ENCODE data around the gene MAEA.
A peak's percentile ranks its signal among the peaks of the same experiment; 100 is the strongest.

MAEA gene

GRCh38 chr4:1337951-1338751 lies 48.5 kb downstream of the MAEA start:
- no peak for DNase-seq

- no peak for DNase-seq
Observed at GRCh38 chr4:1338752-1339414, 49.2 kb downstream of the MAEA start.

- DNase-seq, result no peak
Observed at GRCh38 chr4:1339489-1339888, 49.8 kb downstream of the MAEA start.

- DNase-seq, result no peak
Observed at GRCh38 chr4:1340181-1340747, 50.6 kb downstream of the MAEA start.

- DNase-seq, result no peak
Observed at GRCh38 chr4:1340861-1341260, 51.2 kb downstream of the MAEA start.

- DNase-seq, result no peak
Observed at GRCh38 chr4:1342003-1342402, 52.3 kb downstream of the MAEA start.

- no peak for DNase-seq
Observed at GRCh38 chr4:1344696-1345095, 55.0 kb downstream of the MAEA start.

GRCh38 chr4:1345903-1346780 lies 56.5 kb downstream of the MAEA start:
- no peak for DNase-seq

GRCh38 chr4:1346781-1347409 lies 57.2 kb downstream of the MAEA start, which contains the start of gene UVSSA:
TSS of gene UVSSA (plus strand) at chr4:1347208. CDS start at chr4:1348092, 884 bp downstream.
- peak; percentile 100 for DNase-seq

GRCh38 chr4:1347410-1347864 lies 57.7 kb downstream of the MAEA start:
- peak; percentile 70 for DNase-seq

- DNase-seq, result no peak
Observed at GRCh38 chr4:1348014-1348513, 58.4 kb downstream of the MAEA start.

GRCh38 chr4:1348746-1349145 lies 59.1 kb downstream of the MAEA start:
- no peak for DNase-seq

- DNase-seq, result peak; percentile 13
Observed at GRCh38 chr4:1349359-1350168, 59.9 kb downstream of the MAEA start.

GRCh38 chr4:1350169-1350520 lies 60.5 kb downstream of the MAEA start:
- DNase-seq, result no peak

- DNase-seq, result peak; percentile 72
Observed at GRCh38 chr4:1351854-1352566, 62.3 kb downstream of the MAEA start.

- DNase-seq, result no peak
Observed at GRCh38 chr4:1352567-1352900, 62.8 kb downstream of the MAEA start.

GRCh38 chr4:1353186-1354055 lies 63.7 kb downstream of the MAEA start:
- no peak for DNase-seq

- no peak for DNase-seq
Observed at GRCh38 chr4:1354136-1354982, 64.7 kb downstream of the MAEA start.

GRCh38 chr4:1354983-1355275 lies 65.2 kb downstream of the MAEA start:
- DNase-seq, result no peak

All from inflammatory macrophage treated with lipopolysaccharide for 4 hours (primary cell).